Kidney tubule cell (primary cell): ENCODE measurements around the gene PCDHB15.

Source experiments
- DNase-seq: peaks from one replicate; pipeline ENCODE4 v3.0.0-alpha.2; 2018; ENCODE audit warnings: low spot score

The PCDHB15 gene

DNA sequence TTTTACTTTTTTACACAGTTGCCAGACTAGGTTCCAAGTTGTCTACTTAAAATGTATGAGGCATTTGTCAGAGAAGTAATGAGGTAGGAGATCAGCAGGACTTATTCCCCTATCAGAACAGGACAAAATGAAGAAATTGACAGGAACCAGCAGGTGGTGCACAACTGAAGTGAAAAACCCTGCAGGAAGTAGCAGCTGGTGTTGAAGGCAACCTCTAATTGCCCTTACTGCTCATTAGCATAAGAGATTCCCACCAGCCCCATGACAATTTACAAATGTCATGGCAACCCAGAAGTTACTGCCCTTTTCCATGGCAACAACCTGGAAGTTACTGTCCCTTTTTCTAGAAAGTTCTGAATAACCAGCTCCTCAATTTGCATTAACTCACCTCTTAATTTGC is 5.4 kb downstream of the PCDHB15 start:
- no peak for DNase-seq

DNA sequence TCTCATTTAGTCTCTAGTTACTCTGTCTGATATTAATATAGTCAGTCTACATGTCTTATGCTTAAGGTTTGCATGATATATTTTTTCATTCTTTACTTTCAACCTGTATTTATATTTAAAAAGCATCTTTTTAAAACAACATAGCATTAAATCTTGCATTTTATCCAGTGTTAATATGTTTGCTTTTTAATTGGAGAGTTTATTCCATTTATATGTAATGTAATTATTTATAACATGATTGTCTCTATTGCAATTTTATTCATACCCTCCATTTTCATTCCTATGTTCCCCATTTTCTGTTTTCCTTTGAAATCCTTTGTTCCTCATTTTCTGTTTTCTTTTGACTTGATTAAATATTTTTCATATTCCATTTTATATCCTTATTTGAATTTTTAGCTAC is 13.3 kb downstream of the PCDHB15 start:
- DNase-seq, result no peak

DNA sequence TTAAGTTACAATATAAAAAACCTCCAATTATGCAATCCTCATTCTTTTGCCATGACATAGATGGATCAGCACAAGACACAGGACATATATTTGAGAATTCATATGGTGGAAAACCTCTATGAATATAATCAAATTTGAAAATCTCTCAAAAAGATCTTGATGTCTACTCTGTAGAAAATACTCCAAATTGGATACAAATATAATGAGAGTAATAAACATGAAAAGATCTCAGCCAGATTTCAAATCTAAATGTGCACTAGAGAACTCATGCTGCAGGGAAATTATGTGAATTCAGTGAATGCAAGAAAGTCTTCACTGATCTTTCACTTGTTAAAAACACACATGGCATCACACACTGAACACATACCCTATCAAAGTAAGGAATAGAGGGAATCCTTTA is 13.8 kb downstream of the PCDHB15 start:
- DNase-seq, result no peak

DNA sequence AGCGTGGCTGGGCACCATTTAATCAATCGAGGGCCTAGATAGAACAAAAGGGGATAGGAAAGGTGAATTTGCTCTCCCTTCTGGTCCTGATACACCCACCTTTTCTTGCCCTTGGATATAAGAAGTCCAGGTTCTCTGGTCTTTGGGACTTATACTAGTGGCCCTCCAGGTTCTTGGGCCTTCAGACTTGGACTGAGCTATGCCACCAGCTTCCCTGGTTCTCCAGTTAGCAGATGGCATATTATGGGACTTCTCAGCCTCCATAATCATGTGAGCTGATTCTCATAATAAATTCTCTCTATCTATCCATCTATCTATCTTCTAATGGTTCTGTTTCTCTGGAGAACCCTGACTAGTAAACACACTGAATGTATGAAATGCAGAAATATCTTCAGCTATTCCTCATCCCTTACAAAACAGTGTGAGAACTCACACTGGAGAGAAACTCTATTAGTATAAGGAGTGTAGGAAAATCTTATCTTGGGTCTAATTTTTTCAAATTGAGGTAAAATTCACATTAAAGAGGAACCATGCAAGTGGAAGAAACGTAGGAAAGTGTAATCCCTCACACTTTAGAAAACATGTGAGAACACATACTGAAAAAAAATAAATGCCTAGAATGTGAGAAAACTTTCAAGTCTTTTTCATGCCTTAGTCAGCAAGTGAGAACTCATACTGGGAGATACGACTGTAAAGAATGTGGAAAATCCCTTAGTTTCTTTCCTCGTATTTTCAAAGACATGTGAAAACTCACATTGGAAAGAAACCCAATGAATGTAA is 15.5 kb downstream of the PCDHB15 start:
- DNase-seq, result peak; percentile 5

DNA sequence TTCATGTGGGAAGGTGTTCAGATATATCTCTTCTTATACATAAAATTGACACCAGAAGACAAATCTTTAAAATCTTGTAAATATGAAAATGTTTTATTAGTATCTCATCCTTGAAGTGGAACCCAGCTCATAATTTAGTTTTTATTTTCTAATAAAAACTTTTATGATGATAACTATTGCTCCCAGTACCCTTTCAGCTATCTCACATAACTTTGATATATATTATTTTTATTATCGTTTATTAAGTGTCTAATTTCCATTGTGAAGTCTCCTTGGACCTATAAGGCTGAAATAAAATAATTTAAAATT is 16.0 kb downstream of the PCDHB15 start:
- DNase-seq, result no peak

DNA sequence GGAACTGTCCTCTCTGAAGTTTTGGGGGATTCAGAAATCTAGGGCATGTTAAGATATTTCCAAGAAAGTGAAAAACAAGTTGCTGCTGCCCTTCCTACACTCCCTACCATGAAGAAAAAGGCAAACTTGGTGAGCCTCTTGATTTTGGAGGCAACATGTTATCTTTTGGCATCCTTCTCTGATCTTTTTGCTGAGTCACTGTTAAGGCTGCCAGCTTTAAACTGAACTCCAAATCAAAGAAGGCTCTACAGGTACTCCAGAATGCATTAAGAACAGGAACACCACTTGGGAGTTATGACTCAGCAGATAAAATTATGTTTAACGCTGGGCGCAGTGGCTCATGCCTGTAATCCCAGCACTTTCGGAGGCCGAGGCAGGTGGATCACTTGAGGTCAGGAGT is 24.0 kb downstream of the PCDHB15 start:
- no peak for DNase-seq

DNA sequence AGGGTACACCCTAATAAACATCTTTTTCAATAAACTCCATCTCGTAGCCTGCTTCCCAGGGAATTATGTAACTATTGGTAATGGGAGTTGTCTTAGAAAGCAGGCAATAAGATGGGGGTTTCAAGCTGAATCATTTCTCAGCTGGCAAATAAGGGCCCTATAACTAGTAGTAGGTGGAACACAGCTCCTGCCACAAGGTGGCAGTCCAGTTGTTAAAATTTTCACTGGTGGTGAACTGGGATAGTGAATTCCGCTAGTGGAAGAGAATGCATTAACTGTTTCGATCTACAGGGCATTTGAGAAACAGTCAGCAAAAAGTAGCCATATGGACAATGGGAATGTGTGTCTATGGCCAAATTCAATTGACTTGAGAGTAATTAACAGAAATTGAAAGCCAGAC is 27.7 kb downstream of the PCDHB15 start:
- DNase-seq, result no peak

DNA sequence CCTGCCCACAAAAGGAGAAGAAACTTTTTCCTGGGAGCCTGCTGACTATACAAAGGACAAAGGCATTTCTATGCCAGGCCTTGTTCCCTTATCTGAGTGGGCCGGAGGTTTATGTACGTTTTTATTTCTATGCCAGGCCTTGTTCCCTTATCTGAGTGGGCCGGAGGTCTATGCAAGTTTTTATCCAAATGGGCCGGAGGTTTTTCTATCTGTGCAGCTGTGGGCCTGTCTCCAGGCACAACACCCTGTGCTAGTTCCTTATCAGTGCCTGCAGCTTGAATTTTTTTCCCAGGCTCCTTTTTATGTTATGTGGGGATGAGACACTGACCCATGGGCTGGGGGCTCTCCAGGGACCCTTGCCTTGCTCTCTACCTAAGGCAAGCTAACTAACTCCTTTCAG is 53.2 kb downstream of the PCDHB15 start:
- no peak for DNase-seq
